Fibroblast of the conjunctiva (primary cell): ENCODE results near the gene CDIPT.
"Not testable (repeated sequence)": the region's sequence is repeated elsewhere in the genome, so short reads cannot be mapped to it uniquely, and the experiment has no call there.

Experiments used
- DNase-seq: peaks from one replicate; pipeline ENCODE4 v3.0.0-alpha.2; 2010; ENCODE audit warnings: low read depth

Gene CDIPT

DNA sequence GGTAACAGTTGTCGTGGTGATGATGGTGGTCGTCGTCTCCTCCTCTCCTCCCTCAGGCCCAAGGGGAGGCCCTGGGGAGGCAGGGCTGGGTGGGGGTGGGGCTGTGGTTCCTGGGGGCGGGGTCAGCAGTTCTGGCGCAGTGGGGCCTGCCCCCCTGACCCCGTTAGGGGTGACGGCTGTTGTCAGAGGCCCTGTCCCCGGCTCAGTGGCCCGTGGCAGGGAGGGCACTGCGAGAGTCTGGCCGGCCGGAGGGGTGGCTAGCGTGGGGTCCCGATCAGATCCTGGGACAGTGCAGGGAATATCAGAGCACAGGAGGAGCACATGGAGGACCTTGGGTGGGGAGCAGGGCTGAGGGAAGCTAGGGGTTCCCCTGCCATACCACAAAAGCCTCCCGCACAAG, 33.8 kb upstream of the CDIPT start:
- no peak for DNase-seq

DNA sequence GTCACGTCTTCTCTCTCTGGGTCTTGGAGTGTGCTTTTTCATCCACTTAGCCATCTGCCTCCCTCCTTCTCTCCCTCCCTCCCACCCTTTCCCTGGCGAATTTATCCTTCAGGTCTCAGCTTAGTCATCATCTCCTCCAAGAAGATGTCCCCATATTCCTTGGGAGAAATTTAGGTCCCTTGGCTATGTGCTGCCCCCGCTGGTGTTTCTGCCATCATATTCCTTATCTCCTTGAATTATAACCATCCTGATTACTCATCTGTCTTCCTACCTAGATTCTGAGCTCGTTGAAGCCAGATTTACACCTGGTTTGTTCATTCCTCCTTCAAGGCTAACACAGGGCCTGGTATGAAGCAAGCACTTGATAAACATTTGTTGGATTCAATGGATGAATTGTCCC, 31.3 kb upstream of the CDIPT start:
- DNase-seq = no peak

DNA sequence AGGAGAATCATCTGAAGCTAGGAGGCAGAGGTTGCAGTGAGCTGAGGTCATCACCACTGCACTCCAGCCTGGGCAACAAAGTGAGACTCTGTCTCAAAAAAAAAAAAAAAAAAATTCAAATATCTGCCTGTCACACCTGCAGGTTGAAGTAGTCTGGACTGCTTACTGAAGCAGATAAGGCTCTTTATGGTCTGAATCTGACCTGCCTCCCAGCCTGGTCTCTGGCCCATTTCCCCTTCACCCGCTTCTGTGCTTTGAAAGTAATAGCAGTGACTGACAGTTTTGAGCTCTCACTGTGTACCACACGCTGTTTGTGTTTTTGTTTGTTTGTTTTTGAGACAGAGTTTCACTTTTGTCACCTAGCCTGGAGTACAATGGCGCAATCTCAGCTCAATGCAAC, 30.5 kb upstream of the CDIPT start:
- no peak for DNase-seq

DNA sequence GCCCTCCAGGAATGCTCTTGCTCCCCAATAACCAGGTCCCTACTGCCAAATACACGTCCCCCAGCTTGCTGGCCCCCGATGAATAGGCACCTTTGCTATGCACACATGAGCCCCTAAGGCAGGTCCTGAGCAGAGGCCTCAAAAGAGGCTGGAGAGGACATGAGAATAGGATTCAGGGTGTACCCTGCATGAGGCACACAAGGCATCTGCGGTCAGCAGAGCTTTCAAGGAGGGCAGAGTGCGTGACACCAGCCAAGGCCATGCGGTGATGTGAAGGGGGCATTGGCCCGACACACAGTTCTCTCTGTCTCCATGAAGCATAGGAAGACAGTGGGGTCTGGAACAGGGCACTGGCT, 29.4 kb upstream of the CDIPT start:
- DNase-seq = no peak

DNA sequence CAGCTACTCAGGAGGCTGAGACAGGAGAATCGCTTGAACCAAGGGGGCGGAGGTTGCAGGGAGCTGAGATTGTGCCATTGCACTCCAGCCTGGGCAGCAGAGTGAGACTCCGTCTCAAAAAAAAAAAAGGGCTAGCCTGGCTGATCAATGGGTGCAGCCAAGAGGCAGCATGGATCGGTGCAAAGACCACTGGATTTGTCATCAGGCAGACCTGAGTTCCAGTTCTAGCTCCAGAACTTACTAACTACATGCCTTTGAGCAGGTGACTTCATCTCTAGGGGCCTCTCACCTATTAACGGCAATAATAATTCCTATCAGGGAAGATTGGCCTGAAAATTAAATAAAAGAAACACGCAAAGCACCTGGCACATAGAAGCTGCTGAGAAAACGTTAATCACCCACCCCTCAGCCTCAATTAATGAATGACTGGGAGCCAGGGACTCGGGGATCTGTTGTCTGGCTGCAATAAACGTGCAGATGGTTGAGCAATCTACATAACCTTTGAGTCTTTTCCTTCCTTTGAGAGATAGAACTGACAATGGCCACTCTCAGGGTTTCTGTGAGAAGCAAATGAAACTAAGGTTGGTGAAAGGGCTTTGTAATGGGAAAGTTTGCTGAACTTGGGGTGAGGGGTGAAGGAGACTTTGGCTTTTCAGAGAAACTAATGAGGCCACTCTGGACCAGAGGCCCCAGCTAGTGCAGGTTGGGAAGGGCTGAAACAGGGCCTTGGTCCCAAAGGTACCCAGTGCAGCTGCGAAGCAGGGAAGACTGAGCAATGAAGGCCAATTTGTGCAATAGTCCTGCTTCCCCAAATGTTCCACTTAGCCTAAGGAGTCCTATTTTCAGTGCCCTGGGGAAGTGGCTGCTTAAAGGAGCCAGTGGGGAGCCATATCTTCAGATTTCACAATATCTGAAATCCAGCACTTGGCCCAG, 28.8 kb upstream of the CDIPT start:
- no peak for DNase-seq

DNA sequence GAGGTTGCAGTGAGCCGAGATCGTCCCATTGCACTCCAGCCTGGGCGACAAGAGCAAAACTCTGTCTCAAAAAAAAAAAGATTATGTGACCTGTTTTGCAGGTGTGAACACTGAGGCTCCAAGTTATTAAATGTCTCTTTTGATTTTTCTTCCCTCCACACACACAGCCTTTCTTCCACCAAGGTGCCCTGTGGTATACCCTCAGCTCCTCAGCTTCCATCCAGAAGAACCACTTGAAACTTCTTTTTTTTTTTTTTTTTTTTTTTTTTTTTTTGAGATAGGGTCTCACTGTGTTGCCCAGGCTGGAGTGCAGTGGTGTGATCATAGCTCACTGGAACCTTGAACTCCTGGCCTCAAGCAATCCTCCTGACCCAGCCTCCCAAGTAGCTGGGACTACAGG, 26.3 kb upstream of the CDIPT start:
- not testable (repeated sequence) for DNase-seq

DNA sequence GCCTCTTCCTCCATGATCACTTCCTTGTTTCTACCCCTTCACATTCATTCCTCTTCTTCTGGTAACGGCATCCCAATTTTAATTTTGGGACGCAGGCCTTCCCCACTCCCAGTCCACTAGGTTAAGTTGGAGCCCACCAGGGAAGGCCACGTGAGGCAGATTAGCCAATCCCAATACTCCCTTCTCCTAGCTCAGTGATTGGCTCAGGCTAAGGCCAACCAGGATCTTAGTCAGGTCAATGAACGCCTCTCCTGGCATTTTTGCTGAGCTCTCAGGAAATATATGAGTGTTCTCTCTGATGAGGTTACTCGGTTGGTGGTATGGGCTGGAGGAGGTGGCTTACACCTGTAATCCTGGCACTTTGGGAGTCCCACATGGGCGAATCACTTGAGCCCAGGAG, 21.0 kb upstream of the CDIPT start:
- DNase-seq = no peak

DNA sequence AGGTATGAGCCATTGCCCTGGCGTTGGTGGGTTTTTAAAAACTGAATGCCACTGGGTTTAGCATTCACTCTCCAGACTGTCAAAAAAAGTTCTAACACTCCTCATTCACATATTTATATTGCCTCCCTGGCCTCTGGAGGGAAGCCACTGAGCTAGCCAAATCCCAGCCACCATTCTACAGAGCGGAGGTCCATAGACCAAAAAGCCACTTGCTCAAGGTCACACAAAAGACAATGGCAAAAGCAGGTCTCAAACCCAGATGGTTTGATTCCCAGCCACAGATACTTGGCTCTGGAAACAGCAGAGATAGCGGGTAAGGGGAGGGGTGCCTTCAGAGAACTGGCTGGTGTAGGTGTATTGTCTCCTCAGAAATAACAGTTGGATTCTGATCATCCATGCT, 18.0 kb upstream of the CDIPT start:
- no peak for DNase-seq

DNA sequence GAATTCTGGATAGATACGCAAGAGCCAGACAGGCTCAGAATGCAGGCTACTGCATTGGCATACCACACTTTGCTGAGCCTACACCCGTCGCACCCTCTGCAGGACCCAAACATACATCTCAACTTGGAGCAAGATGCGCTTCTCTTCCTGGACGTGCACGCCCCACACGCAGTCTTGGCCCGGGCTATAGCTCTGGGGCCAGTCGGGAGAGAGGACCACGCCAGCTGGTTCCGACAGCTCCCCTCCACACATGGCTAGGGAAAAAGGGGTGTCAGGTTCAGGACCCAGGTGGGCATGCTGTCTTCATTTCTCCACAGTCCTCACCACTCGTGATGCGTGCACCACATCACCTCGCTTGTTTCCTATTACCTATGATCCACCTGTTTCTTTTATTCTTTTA, 15.1 kb upstream of the CDIPT start:
- no peak for DNase-seq

DNA sequence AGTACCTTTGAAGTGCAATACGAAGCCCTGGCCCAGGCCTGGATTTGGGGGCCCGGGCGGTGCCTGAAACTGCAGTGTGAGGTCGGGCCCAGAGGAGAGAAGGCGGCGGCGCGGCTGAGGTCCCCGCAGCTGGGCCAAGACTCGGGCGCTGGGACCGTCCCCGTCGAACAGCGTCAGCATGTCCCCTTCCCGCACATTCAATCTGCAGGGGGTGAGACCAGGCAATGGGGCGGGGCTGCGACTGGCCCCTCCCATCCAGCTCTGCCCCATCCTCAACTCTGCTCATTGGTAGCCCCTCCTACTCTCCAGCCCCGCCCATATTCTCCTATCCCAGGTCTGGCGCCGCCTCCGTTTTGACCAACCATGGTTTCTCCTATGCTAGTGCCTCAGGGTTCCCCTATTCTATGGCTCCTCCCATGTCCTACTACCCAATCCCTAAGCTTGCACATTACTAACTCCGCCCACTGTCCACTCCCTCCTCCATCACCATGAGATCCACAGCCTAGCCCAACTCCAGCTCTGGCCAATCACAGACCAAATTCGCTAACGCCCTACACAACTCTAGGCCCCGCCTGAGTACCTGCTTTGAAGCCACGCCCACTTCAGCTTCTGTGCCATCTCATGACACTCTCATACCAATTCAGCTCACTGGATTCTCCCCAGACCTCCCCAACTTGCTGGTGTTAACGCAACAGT, 14.4 kb upstream of the CDIPT start:
- DNase-seq = peak; percentile 3

DNA sequence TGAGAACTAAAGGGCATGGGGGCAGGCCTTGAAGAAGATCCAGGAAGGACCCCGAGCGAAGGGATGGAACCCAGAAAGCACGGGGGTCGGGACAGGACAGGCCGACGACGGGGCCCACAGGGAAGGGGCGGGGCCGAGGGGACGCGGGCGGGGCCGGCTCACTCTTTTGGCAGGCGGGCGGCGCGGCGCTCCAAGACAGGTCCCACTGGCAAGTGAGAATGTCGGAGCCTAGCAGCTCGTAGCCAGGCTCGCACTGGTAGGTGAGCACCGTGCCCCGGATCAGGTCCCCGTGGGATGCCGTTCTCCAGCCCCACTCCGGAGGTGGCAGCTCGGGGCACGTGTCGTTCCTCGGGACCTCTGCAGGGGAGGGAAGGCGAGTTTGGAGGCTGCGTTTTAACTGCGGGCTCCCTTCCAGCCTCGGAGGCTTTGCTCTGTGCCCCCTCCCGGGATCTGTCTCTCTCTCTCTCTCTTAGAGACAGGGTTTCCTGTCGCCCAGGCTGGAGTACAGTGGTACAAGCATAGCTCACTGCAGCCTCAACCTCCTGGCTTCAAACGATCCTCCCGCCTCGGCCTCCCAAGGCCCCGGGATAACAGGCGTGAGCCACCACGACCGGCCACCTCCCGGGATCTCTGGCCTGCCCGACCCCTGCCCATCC, 13.7 kb upstream of the CDIPT start:
- no peak for DNase-seq

DNA sequence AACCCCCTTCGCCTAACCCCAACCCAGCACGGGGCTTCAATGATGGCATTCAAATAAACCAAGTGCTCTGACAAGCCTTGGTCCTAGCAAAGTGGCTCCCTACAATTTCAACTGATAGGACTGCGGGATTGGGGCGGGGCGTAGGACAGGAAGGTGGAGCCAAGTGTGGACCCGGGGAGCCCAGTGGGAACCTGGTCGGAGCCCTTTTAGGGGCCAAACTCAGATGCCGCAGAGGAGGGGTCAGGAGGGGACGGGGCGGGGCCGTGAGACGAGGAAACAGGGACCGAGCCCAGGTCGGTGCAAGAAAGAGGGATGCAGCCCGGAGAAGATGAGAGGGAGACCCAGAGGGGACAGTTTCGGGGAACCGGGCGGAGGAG, 13.2 kb upstream of the CDIPT start:
- DNase-seq = no peak

DNA sequence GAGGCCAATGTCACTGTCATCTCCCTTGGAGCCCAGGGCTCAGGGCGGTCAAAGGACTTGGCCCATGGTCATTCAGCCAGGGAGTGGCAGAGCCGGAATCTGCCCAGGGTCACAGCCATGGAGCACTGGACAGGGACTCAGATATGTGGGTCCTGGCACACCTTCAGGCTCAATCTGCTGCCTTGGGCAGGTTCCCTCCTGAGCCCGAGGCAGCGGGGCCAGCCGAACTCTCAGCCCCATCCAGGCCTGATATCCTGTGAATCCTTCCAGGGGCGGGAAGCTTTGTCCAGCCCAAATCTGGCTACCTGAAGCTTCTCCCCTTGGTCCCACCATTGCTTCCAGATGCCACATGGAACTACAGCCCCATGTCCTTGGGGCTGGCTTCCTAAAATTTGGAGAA, 12.2 kb upstream of the CDIPT start:
- no peak for DNase-seq

DNA sequence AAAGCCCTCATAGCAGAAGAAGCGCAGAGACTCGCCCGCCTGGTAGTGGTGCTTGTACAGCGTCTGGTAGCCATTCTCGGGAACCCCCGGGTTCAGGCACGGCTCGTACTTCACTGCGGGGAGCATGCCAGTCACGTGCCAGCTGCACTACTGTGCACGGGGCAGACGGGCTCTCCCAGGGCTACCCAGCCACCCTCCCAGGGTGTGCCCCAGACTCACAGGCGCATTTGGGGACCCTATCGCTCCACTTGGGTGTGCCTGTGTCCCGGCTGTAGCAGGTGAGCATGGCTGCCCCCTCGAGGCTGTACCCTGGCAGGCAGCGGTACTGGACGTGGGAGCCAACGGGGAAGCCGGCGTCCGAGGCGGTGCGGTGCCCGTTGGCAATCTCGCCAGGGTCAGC, 10.3 kb upstream of the CDIPT start:
- DNase-seq = no peak

DNA sequence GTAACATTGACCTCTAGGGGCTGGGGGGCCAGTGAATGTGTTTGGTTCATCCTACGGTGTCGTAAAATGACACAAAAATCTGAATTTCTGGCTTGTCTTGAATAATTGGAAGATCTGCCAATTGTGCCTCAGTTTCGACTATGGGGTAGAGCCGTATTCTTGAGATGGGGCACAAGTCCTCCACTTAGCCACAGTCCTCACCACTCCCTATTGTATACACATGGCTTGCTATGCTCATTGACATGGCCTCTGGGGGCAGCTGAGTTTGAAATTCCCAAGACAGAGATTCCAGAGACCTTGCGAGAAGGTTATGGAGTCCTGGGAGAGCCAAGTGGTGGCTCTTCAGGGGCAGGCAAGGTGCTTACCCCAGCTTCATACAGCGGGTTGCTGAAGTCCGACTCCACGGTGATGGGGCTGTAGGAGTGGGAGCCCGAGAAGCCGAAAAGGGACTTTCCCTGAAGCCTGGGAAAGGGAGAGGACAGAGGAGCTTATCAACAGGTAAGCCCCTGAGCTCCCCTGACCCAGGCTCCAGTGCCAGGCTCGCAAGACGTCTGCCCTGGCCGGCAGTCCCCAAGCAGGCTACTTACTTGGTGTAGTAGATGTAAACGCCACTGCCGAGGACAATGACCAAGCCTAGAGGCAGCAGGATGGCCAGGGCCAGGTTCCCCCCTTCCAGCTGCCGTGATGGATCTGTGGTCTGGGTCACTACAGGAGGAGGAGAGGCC, 9.0 kb upstream of the CDIPT start:
- no peak for DNase-seq

DNA sequence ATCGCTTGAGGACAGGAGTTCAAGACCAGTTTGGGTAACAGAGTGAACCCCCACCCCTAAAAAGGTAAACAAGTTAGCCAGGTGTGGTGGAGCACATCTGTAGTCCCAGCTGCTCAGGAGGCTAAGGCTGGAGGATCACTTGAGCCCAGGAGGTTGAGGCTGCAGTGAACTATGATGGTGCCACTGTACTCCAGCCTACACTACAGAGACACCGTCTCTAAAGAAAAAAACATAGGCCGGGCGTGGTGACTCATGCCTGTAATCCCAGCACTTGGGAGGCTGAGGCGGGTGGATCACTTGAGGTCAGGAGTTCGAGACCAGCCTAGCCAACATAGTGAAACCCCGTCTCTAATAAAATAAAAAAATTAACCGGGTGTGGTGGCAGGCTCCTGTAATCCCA, 6.0 kb upstream of the CDIPT start:
- not testable (repeated sequence) for DNase-seq

DNA sequence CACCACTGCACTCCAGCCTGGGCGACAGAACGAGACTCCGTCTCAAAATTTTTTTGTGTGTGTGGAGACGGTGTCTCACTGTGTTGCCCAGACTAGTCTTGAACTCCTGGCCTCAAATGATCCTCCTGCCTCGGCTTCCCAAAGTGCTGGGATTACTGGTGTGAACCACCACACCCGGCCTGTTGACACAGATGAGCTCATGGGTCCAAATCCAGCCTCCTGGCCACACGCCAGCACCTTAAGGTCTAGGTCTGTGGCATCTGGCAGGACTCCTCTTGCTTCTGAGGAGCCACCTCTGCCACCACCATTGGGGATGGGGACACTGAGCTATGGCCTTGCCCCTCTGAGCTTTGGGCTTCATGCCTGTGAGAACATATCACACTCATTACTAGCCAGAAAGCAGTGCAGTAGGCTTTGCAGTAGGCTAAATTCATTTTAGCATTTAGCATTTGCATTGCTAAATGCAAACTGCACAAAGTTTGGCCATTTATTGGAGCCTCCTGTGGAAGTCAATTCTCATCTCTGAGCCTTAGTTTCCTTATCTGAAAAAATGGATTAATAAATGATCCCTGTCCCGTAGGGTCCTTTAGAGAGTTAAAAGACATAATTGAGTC, 5.5 kb upstream of the CDIPT start:
- DNase-seq = no peak

DNA sequence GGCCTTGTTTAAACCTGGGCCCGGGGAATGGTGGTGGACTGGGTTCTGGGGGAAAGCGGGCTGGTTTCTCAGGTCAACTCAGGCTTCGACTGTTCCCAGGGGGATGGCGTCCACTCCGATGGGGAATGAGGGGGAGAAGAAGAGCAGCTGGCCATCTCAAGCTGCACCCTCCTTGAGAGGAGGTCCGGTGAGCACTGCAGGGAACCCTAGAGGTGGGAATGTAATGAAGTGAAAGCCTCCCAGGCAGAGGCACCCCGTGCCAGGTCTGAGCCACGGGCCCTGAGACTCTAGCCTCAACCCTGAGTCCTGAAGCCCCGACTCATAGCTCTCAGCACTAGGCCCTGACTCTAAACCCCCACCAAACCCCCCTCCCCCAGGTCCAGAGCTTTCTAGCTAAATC, 1.2 kb upstream of the CDIPT start:
- DNase-seq = no peak

DNA sequence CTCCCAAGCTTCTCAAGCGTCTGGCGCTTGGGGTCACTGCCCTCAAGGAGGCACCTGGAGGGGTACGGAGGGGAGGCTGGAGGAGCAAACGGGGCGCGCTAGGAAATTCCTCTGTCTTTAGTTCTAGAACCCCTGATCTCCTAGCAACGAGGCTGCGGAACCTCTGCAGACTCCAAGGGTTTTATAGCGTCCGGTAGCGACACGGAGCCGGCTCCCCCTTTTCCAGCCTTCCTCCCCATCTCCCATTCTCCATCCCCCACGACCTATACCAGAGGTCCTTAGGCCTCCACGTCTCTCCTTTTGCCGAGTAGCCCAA, 601 bp upstream of the CDIPT start:
- DNase-seq = no peak

DNA sequence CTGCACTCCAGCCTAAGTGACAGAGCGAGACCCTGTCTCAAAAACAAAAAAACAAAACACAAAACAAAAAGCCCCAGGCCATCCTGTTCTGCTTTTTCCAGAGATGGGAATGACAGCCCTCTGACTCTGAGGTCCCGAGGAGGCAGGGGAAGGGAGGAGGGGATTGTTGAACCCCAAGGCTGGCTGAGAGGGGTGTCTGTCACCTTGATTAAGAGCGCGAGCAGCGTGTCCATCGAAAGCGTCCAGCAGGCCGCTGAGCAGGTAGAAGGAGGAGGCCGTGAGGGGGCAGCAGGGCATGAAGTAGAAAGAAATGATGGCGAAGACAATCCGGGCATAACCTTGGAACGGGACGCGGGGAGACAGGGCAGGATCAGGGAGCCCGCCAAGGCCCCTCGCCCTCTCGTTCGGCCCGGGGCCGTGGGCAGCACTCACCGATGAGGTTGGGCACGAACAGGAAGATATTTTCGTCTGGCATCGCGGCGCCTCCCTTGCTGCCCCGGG, 593 bp downstream of the CDIPT start:
- DNase-seq = no peak

DNA sequence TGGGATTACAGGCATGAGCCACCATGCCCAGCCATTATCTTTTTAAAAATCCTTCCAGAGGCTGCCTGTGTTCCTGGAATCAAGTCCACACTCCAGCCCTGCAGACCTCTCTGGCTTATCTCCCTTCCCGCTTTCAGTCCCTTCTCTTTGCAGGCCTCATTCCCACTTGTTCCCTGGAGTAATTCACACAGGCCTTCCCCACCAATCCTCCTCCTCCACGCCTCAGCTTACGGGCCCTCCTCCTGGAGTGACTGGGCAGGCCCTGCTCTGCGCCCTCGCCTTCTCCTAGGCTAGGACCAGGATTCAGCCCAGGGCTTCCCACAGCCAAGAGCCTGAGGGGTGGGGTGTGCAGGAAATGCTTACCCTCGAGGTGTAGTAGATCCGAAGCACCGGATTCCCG, 2.8 kb downstream of the CDIPT start:
- no peak for DNase-seq

DNA sequence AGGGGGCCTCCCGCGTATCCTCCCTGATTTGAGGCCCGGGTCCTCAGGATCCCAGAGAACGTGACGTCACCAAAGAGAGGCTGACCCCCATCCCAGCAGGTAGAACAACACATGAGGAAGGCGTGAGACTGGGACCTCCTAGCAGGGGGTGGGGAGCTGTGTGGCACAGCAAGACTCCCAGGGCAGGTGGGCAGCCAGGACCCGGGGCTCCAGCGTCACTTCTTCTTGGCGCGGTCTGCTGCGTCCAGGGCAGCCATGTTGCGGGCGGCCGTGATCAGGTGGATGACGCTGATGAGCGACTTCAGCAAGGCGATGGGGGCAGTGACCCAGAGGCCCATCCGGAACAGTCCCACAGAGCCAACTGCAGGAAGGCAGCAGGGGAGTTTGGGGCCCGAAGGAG, 4.1 kb downstream of the CDIPT start:
- no peak for DNase-seq
